DMS 273 treated with DMSO at 0.1 percent for 48 hours (cell line): ENCODE results near the gene CDH4.

Experiments
- DNase-seq: peaks from one replicate; lab custom pipeline; 2025; lab: John Stamatoyannopoulos, UW

CDH4 gene

DNA sequence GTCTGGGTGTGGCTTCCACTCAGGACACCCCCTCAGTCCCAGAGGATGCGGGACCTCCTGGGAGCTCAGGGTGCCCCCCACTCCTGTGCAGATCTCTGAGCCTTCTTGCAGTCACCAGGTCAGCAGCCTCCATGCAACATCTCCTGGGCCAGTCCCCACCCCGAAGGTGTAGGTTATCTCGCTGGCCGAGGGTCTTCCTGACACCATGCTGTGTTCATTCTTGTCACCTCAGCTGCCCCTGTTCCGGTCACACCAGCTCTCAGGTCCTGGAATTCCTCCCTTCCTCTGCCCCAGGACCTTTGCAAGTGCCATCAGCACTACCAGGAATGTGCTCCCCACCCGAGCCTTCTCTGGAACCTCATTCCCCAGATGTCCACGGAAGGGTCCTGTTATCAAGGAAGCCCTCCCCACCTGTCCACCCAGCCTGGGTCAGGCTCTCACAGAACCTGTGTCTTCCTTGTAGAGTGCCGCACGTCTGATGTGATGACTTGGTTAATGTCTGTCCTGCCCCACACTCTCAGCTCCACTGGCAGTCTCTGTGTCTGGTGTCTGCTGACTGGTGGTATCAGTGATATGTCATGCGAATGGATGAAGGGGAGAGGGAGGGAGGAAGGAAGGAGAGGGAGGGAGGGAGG, 484.1 kb downstream of the CDH4 start:
- no peak for DNase-seq

DNA sequence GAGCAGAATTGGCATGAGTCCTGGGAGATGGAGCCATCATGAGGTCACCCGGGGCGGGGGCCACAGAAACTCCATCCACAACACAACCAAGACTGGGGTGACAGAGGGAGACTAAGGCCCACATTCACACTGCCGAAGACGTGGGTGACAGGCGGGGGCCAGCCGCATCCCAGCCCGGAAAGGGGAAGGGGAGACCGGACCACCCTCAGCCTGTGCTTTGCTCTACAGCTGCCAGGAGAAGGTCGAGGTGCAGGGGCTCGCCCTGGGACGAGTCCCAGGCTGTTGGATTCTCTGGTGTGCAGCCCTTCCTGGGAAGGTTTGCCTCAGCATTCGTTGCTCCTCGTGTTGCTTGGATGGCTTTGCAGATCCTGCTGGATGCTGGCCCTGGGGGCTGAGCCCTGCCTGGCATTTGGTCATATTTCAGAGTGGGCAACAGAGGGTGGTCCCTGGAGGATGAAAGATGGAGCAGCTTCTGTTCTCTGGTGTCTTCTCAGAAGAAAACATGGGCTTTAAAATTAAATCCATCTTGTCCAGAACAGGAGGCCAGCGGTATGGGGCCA, 484.8 kb downstream of the CDH4 start:
- DNase-seq, result no peak

DNA sequence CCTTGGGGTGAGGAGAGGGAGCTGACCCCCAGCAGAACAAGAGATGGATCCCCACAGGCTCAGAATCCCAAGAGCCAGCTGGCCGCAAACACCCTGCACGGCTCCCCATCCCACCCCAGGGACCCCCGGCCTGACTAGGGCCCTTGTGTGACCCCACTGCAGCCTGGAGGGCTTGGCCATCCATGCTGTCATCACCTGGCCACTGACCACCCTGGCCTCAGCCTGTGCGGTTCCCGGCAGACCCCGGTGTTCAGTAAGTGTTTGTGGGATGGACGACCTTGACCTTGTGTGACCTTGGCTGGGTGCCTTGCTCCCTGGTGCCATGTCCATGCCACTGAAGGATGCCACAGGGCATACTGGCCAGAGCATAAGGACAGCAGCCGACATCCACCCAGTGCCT, 485.3 kb downstream of the CDH4 start:
- no peak for DNase-seq

DNA sequence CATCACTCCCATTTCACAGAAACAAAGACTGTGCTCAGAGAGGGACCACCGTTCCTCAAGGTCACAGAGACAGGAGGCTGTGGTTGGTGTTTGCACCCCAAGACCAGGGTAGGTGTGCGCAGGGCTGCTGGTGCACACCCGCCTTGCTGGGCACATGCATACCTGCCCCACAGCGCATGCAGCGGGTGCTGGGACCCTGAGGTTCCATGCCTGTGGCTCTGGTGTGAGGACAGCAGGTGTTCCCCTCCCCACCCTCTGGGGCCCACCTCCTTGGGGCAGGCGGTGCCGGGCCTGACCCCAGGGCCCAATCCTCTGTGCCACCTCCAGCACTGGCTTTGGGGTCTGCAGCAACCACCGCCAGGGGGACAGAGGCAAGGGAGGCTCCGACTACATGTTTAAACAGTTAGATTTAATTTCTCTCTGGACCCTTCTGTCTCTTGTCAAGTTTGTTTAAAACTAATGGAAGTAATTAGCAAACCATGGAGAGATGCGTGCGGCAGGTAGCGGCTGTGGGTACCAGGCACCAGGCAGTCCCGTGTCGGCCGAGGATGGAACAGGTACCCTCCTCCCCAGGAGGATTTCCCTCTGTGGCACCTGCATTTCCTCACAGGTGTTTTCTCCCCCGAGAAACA, 485.9 kb downstream of the CDH4 start:
- DNase-seq, result no peak

DNA sequence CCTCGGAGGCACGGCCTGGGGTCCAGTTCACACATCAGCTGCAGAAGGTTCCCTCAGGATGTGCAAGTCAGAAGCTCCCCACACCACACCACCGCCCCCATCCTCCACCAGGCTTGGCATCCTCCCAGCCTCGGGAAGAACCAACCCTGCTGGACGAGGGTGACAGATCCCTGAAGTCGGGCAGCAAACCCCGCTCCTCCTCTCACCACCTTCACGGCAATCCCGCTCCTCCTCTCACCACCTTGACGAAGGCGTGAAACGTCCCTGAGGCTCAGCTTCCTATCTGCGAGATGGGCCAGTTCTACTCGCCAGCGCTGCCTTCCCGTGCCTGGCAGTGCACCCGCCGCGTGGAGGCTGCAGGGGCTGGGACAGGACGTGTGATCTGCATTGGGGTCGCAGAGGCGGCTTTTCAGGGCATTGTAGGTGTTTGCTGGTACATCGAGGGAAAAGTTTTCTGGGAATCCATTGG, 486.6 kb downstream of the CDH4 start:
- DNase-seq, result no peak

DNA sequence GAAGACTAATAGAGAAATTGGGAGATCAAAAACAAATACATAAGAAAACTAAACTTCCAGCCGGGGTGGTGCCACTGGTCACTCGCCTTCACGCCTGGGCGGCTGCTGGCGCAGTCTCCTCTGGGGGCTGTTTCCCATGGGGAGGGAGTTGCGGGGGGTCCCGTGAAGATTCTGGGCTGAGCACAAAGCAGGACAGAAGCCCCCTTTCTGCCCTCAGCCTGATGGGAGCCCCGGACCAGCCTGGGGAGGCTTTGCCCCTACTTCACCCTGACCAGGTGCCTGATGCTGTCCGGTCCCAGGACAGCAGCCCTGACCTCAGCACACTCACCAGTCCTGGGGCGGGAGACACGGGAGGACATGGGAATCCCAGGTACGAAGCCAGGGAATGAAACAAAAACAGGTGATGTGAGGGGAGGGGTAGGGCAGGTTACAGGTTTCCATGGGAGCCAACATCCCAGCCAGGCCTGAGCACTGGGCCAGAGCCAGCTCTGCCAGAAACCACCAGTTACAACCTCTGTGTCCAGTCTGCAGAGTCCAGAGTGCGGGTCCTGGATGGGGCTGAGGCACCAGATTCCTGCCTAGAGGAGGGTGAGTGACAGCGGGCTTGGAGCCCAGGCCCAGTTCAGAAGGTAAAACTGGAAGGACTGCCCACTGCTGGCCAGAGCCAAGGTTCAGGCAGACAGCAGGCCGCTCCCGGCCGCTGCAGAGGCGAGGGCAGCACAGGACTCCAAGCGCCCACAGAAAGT, 487.2 kb downstream of the CDH4 start:
- DNase-seq, result no peak

DNA sequence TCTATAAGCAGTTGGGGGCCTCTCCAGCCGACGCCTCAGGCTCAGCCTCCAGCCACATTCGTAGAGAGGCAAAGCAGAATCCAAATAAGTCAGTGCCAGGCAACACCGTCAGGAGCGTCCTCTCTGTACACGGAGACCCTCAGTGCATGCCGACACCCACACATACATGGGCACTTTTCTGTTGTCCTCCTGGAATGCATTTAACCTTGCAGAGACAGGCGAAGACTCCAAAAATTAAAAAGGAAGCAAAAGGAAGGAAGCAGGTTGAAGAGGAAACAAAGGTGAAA, 487.7 kb downstream of the CDH4 start:
- no peak for DNase-seq

DNA sequence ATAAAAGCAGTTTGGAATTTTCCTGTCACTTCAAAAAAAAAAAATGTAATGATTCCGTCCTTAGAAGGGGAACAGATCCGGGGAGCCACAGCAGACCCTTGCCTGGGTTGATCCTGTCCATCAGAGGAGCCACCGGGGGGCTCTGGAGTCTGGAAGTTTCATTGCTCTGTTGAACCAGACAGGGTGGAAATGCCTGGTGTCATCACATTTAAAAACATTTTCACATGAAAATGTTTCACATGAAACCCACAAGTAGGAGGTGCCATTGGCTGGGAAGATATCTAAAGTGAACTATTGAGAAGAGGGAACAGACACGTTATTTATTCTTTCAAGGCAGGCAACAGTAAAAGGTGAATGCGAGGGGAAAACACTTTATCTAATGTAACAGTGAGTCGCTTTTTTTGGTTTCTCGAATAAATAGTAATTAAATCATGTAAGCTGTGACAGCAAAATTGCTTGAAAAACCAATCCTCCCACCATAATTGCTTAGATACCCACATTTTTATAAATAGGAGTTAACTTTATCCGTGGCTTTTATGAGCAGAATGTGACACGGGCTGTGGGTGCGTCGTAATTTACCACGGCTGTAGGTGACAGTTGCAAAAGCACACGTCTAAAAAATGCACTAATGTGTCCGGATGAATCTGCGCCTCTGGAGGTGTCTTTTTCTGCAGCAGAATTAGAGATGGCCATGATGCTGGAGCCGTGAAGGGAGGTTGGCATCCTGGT, 490.2 kb downstream of the CDH4 start:
- DNase-seq, result no peak

DNA sequence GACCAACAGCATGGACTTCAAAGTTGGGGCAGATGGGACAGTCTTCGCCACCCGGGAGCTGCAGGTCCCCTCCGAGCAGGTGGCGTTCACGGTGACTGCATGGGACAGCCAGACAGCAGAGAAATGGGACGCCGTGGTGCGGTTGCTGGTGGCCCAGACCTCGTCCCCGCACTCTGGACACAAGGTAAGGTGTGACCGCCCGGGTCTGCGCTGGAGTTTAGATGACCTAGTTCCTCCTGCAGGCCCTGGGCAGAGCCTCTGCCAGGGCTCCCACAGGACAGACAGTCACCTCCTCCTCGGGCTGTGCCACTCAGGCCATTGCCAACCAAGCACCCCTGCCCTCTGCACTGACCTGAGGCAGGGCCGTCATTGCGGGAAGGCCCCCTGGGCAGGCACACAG, 491.5 kb downstream of the CDH4 start:
- no peak for DNase-seq

DNA sequence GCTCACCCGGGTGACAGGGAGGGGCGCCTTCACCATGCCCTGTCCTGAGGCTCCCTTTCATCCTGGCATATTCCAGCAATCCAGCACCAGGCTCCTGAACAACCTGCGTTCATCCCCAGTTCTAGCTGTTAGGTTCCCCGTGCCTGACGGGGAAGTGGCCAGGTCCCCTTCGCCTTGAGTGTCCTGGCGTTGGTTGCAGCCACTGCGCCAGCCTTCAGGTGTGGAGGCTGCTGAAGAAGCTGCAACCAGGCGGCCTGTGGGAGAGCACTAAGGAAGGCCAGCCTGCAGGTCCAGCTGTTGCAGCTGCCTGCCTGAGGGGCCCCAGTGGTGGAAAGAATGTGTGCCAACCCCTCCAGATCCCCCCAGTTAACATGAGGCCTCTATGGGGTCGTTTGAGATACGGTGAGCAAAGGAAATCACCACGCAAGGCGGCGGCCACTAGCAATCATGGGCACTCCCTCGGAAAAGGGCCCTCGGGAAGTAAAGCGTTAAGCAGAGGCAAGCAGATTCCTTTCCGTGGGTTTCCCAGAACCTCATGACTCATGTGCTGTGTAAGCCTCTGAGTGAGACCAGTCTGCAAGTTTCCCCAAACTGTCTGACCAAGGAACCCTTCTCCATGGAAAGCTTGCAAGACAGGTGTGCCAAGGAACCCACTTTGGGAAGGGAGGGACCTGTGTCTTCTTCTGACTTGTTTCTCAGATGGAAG, 492.8 kb downstream of the CDH4 start:
- no peak for DNase-seq

DNA sequence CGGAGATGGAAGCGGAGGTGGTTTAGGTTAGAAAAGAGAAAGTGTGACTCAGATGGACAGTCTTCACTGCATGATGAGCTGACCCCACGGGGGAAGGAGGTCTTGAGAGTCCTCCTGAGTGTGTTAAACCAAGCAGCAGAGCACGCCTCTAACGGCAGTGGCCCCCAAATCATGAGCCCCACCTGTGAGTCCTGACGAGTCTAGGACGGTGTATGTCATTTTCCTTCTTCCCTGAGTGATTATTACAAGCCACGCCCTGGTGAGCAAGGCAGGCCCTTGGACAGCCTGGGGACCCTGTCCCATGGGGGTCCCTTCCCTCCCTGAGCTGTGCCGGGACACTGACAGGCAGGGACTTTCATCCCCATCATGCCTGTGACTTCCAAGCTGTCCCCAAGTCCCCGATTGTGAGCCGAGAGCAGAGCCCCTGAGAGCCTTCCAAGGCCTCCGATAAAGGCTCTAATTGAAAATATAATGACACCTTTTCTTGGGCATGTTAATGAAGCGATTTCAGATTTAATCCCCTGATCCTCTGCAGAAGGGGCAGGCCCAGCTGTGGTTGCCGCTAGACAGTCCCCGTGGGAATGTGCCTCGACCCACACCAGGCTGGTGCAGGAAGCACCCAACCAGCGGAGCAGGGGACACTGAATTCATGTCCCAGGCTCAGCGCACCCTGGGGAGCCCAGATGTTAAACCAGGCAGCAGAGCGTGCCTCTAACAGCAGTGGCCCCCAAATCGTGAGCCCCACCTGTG, 493.5 kb downstream of the CDH4 start:
- no peak for DNase-seq

DNA sequence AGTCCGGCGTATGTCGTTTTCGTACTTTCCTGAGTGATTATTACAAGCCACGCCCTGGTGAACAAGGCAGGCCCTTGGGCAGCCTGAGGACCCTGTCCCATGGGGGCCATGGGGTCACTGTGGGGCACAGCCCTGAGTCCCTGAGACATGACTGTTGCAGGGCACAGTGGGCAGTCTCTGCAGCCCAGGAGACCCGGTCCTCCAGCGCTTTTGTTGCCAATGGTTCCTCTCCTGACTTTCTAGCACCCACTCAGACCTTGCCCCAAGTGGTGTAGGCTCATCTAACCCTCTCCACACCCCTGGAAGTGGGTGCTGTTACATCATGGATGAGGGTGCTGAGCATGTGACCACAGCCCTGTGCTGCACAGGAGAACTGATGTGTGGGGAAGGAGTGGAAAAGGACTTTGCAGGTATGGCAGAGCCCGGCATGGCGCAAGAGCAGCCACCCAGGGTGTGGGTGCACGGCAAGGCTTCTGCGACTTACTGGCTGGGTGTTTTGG, 494.1 kb downstream of the CDH4 start:
- DNase-seq, result no peak

DNA sequence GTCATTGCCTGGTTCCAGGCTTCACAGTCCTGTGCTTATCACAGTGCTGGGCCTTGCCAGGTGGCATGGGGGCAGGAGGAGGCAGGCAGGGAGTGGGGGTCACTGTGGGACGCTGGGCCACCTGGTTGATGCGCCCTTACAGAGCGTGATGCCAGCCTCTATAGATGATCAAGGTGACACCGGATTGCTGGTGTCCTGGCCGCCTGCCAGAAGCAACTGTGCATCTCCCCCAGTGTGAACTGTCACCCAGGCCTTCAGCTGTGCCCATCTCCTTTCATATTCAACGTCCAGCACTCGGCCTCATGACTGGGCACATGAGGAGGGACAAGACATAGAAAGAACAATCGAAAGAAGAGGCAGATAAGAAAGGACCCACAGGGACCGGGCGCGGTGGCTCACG, 494.7 kb downstream of the CDH4 start:
- no peak for DNase-seq

DNA sequence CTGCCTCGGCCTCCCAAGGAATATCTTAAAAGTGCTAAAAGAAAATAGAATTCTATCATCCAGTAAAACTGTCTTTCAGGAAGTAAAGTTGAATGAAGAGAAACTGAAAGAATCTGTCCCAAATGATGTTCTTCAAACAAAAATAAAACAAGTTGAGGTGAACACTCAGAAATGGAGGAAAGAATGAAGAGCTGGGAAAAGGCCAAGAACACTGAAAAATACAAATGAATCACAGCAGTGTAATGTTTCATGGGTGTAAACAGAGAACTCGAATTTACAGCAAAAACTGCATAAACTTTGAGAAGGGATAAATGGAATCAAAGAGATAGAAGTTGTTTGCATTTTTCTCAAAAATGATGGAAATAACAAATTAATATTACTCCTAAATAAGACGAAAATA, 496.3 kb downstream of the CDH4 start:
- no peak for DNase-seq

DNA sequence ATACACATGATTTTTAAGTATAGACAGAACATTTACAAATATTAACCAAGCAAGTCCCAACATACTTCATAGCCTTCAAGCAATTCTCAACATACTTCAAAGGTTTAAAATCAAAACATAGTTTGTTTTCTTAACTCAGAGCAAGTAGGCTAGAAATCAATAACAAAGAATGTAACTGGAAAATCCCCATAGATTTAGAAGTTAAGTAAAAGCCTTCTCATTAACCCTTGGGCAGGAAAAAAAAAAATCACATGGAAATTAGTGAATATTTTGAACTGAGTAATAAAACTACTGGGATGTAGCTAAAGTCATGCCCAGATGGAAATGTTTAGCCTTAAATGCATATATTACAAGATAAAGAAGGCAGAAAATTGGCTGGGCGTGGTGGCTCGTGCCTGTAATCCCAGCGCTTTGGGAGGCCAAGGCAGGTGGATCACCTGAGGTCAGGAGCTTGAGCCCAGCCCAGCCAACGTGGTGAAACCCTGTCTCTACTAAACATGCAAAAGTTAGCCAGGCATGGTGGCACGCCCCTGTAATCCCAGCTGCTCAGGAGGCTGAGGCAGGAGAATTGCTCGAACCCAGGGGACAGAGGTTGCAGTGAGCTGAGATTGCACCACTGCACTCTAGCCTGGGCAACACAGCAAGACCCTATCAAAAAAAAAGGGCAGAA, 497.5 kb downstream of the CDH4 start:
- no peak for DNase-seq

DNA sequence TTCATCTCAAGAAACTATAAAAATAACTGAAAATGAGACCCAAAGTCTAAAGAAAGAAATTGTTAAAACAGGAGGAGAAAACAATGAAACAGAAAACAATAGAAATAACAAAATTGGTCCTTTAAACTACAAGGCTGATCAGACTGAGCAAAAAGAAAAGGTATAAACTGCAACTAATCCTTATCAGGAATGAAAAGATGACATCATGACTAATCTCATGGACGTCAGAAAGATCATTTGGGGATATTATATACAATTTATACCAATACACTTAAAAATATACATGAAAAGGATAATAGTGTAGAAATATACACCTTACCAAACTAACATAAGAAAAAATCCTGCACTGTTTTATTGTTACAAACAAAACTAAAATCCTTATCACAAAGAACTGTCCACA, 498.0 kb downstream of the CDH4 start:
- no peak for DNase-seq

DNA sequence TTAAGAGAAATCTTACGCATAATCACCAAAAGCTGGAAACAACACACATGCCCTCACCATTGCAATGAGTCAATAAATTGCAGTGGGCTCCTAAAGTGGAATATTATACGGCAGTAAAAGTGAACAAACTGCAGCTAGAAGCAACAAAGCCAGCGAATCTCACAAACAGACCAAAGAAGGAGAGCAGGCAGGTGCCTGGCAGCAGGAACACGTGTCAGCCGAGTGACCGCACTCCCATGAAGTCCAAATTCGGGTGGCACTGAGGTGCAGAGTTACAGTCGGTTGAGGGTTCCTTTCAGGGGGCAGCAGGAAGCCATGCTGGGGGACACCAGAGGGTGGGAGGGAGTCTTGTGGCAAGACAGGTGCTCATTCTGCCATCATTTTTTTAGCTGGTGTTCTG, 500.5 kb downstream of the CDH4 start:
- DNase-seq, result no peak

DNA sequence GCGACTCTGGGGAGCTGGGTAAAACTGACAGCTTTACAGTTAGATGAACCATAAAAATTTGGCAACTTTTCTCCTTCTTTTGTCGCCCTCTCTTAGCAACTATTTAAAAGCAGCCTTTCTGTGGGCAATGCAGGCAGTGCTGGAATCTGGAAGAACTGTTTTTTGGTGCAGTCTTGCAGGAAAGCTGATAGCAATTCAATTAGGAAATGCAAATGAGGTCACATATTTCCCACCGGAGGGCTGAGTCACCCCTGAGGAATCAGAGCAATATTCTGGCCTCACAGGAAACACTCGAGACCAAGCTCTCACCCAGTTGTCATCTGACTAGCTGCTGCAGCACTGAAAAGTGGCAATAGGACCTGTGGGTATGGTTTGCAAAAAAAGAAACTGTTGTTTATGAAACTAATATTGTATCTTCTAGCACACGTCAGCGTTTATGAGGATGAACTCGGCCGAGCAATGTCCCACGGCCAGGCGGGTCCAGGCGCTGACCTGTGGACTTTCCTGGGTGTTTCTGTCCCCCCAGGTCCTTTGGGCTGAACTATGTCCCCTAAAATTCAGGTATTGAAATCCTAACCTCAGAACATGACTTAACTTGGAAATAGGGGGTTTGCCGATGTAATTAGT, 501.4 kb downstream of the CDH4 start:
- no peak for DNase-seq

DNA sequence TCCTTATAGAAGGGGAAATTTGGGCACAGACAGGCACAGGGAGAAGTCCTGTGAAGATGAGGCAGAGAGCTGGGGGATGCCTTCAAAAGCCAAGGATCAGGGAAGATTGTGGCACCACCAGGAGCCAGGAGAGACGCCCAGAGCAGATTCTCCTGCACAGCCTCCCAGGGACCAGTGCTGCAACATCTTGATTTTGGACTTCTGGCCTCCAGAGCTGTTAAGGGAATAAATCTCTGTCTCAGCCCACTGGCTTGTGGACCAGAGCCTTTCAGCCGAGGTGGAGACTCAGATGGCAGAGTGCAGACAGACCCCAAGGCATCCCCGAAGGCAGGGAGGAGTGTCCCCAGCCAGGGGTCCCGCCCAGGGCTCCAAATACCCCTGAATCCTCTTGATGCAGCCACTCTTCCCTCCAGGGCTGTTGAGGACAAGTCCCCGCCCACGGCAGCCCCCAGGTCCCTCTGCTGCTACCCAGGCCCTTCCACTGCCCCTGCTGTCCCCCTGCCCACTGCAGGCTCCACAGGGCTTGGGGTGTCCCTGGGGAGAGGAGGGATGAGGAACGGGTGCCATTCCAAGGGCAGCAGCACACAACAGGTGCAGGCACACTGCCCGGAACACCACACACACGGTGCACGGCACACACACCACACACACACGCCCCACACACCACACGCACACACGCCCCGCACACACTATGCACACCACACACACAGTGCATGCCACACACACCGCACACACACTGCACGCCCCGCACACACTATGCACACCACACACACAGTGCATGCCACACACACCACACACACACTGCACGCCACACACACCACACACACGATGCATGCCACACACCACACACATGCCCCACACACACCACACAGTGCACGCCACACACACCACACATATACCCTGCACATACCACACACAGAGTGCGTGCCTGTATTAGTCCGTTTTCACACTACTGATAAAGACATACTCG, 502.2 kb downstream of the CDH4 start:
- DNase-seq, result no peak
